Neutrophil (primary cell): ENCODE measurements around the gene TCF12.

Experiments
- H3K27ac ChIP-seq: fragments of 200-600 bp; sonication (generic); 2 replicates; pipeline ENCODE4 v1.5.1; 2016; ENCODE audit warnings: mild to moderate bottlenecking, moderate library complexity
- H3K27me3 ChIP-seq: fragments of 200-600 bp; sonication (generic); 2 replicates; pipeline ENCODE4 v1.6.0; 2016; ENCODE audit warnings: mild to moderate bottlenecking
- H3K36me3 ChIP-seq: fragments of 200-600 bp; sonication (generic); 2 replicates; pipeline ENCODE4 v1.5.1; 2017
- H3K4me1 ChIP-seq, 2 experiments: fragments of 200-600 bp in 1 of 2; sonication (generic) in 1 of 2; 1 replicate in 1 of 2; 2 replicates in 1 of 2; pipeline versions ENCODE4 v1.5.1 to v1.6.1; 2013 to 2016; ENCODE audit warnings: low read depth in 1 of 2, low read length in 1 of 2, mild to moderate bottlenecking in 1 of 2, moderate library complexity in 1 of 2; ENCODE audit not compliant: control insufficient read depth in 1 of 2, insufficient read depth in 1 of 2
- H3K4me3 ChIP-seq, 2 experiments: fragments of 200-600 bp in 1 of 2; sonication (generic) in 1 of 2; 1 replicate in 1 of 2; 2 replicates in 1 of 2; pipeline ENCODE4 v1.5.1; 2013 to 2016; ENCODE audit warnings: low read depth in 1 of 2, low read length in 1 of 2, mild to moderate bottlenecking in 1 of 2, moderate library complexity in 1 of 2
- H3K9me3 ChIP-seq: fragments of 200-600 bp; sonication (generic); 2 replicates; pipeline ENCODE4 v1.5.1; 2016
- TF ChIP-seq, protein P1 (sequence below): fragments of 200-600 bp; sonication (generic); IDR thresholded peaks from 2 replicates; pipeline ENCODE4 v1.5.1; 2016; ENCODE audit warnings: antibody characterized with exemption

The TCF12 gene

GRCh38 chr15:57183614-57184344 is 265.3 kb downstream of the TCF12 start:
- H3K4me3 ChIP-seq: no peak overlapping the region
- TF ChIP-seq, protein P1, sequence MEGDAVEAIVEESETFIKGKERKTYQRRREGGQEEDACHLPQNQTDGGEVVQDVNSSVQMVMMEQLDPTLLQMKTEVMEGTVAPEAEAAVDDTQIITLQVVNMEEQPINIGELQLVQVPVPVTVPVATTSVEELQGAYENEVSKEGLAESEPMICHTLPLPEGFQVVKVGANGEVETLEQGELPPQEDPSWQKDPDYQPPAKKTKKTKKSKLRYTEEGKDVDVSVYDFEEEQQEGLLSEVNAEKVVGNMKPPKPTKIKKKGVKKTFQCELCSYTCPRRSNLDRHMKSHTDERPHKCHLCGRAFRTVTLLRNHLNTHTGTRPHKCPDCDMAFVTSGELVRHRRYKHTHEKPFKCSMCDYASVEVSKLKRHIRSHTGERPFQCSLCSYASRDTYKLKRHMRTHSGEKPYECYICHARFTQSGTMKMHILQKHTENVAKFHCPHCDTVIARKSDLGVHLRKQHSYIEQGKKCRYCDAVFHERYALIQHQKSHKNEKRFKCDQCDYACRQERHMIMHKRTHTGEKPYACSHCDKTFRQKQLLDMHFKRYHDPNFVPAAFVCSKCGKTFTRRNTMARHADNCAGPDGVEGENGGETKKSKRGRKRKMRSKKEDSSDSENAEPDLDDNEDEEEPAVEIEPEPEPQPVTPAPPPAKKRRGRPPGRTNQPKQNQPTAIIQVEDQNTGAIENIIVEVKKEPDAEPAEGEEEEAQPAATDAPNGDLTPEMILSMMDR: no peak
- no peaks in the 10 kb centered on the region for H3K27me3 ChIP-seq
- no peaks in the 10 kb centered on the region for H3K36me3 ChIP-seq
- H3K4me1 ChIP-seq: no peaks in the 10 kb centered on the region
- H3K27ac ChIP-seq: no peak overlapping the region
- no peaks in the 10 kb centered on the region for H3K9me3 ChIP-seq

- Histone ChIP-seq H3K36me3 (no peaks in the 10 kb centered on the region), H3K27ac (no peak overlapping the region), H3K4me3 (no peak overlapping the region), H3K4me1 (no peaks in the 10 kb centered on the region), H3K27me3 (no peaks in the 10 kb centered on the region), H3K9me3 (no peaks in the 10 kb centered on the region)
- TF ChIP-seq, protein P1: no peak
Measured at GRCh38 chr15:57184502-57184901, 266.1 kb downstream of the TCF12 start.

DNA sequence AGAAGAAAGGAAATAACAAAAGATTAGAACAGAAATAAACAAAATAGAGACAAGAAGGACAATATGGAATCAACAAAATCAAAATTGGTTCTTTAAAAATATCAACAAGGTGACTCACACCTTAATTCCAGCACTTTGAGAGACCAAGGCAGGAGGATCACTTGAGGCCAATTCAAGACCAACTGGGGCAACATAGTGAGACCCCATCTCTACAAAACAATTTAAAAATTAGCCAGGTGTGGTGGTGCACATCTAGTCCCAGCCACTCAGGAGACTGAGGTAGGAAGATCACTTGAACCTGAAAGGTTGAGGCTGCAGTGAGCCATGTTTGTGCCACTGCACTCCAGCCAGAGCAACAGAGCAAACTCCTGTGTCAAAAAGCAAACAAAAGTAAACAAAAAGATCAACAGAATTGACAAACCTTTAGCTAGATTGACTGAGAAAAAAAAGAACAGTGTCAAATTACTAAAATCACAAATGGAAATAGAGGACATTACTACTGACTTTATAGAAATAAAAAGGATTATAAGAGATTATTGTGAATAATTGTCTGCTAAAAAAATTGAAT is 267.1 kb downstream of the TCF12 start:
- Histone ChIP-seq H3K27me3 (no peaks in the 10 kb centered on the region), H3K4me3 (no peak overlapping the region), H3K4me1 (no peaks in the 10 kb centered on the region), H3K9me3 (no peaks in the 10 kb centered on the region), H3K36me3 (no peaks in the 10 kb centered on the region), H3K27ac (no peak overlapping the region)
- TF ChIP-seq, protein P1: no peak

DNA sequence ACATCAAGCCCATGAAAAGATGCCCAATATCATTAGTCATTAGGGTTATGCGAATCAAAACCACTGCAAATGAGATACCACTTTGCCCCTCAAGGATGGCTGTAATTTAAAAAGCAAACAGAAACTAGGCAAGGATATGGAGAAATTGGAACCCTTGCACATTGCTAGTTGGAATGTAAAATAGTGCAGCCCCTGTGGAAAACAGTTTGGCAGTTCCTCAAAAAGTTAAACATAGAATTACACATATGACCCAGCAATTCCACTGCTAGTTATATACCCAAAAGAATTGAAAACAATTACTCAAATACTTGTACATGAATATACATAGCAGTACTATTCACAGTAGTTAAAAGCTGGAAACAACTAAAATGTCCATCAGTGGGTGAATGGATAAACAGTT is 271.0 kb downstream of the TCF12 start:
- Histone ChIP-seq H3K27ac (no peak overlapping the region), H3K27me3 (no peaks in the 10 kb centered on the region), H3K4me3 (no peak overlapping the region), H3K36me3 (peaks cover 3% of the 10 kb centered on the region), H3K4me1 (no peaks in the 10 kb centered on the region), H3K9me3 (no peaks in the 10 kb centered on the region)
- TF ChIP-seq, protein P1: no peak

DNA sequence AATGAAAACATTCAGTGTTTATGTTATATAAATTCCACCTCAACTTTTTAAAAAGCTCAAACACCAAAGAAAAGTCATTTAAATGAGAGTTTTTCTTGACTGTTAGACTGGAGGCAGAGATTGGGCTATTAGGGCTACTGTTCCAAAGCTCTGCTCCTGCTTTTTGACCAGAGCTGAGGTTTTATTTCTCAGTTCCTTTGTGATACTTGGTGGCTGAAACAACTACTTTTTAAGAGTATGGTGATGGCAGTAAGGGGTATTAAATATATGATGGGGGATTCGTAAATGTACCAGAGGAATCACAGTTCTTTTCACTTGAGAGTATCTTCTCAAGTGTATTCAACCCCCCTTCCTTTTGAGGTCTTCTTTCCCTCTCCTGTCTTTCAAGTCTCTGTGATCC is 271.8 kb downstream of the TCF12 start:
- Histone ChIP-seq H3K27ac (no peak overlapping the region), H3K36me3 (peaks cover 3% of the 10 kb centered on the region), H3K4me1 (no peaks in the 10 kb centered on the region), H3K27me3 (no peaks in the 10 kb centered on the region), H3K9me3 (no peaks in the 10 kb centered on the region), H3K4me3 (no peak overlapping the region)
- TF ChIP-seq, protein P1: no peak
